ENCODE measurements around the gene HOXC5.
A peak's percentile ranks its signal among the peaks of the same experiment; 100 is the strongest.

HOXC5 gene

GRCh38 chr12:54009171-54010052 lies 23.4 kb upstream of the HOXC5 start:
- DNase-seq, result no peak

- no peak for DNase-seq
Observed at GRCh38 chr12:54010053-54010971, 22.5 kb upstream of the HOXC5 start.

- no peak for DNase-seq
Observed at GRCh38 chr12:54010972-54011664, 21.7 kb upstream of the HOXC5 start.

GRCh38 chr12:54011665-54012532 lies 21.0 kb upstream of the HOXC5 start:
- no peak for DNase-seq

- DNase-seq, result no peak
Observed at GRCh38 chr12:54012631-54013409, 20.0 kb upstream of the HOXC5 start.

- no peak for DNase-seq
Observed at GRCh38 chr12:54014377-54015017, 18.4 kb upstream of the HOXC5 start.

- DNase-seq, result no peak
Observed at GRCh38 chr12:54015018-54015931, 17.6 kb upstream of the HOXC5 start.

GRCh38 chr12:54016051-54016450 lies 16.8 kb upstream of the HOXC5 start:
- no peak for DNase-seq

- DNase-seq, result no peak
Observed at GRCh38 chr12:54016478-54016964, 16.3 kb upstream of the HOXC5 start.

- peak; percentile 45 for DNase-seq
Observed at GRCh38 chr12:54017027-54017788, 15.6 kb upstream of the HOXC5 start.

GRCh38 chr12:54017878-54018467 lies 14.9 kb upstream of the HOXC5 start:
- peak; percentile 82 for DNase-seq

- DNase-seq, result no peak
Observed at GRCh38 chr12:54018468-54018984, 14.3 kb upstream of the HOXC5 start.

GRCh38 chr12:54019091-54019811 lies 13.6 kb upstream of the HOXC5 start:
- no peak for DNase-seq

- DNase-seq, result no peak
Observed at GRCh38 chr12:54019924-54020590, 12.8 kb upstream of the HOXC5 start.

GRCh38 chr12:54020591-54021405 lies 12.1 kb upstream of the HOXC5 start:
- DNase-seq, result no peak
